ENCODE measurements around the gene PGK1. TPM values are rescaled to one million over a fixed set of nuclear protein-coding genes. Genes with fewer than 3 reads are reported as not detected.

Gene PGK1
- total and polyA plus RNA-seq, 2 experiments from 2014 or later = 249 to 336 TPM

GRCh38 chrX:78074088-78074487, 30.0 kb upstream of the PGK1 start (continued):
- TF ChIP-seq, protein P1, sequence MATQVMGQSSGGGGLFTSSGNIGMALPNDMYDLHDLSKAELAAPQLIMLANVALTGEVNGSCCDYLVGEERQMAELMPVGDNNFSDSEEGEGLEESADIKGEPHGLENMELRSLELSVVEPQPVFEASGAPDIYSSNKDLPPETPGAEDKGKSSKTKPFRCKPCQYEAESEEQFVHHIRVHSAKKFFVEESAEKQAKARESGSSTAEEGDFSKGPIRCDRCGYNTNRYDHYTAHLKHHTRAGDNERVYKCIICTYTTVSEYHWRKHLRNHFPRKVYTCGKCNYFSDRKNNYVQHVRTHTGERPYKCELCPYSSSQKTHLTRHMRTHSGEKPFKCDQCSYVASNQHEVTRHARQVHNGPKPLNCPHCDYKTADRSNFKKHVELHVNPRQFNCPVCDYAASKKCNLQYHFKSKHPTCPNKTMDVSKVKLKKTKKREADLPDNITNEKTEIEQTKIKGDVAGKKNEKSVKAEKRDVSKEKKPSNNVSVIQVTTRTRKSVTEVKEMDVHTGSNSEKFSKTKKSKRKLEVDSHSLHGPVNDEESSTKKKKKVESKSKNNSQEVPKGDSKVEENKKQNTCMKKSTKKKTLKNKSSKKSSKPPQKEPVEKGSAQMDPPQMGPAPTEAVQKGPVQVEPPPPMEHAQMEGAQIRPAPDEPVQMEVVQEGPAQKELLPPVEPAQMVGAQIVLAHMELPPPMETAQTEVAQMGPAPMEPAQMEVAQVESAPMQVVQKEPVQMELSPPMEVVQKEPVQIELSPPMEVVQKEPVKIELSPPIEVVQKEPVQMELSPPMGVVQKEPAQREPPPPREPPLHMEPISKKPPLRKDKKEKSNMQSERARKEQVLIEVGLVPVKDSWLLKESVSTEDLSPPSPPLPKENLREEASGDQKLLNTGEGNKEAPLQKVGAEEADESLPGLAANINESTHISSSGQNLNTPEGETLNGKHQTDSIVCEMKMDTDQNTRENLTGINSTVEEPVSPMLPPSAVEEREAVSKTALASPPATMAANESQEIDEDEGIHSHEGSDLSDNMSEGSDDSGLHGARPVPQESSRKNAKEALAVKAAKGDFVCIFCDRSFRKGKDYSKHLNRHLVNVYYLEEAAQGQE (IDR thresholded peaks at IDR 0.05; ENCODE audit: unreplicated experiment) = no peak
- TF ChIP-seq EZH2phosphoT487 (IDR thresholded peaks at IDR 0.05; ENCODE audit: unreplicated experiment) (no peak), JUNB (IDR thresholded peaks at IDR 0.05; ENCODE audit: unreplicated experiment) (no peak)

DNA sequence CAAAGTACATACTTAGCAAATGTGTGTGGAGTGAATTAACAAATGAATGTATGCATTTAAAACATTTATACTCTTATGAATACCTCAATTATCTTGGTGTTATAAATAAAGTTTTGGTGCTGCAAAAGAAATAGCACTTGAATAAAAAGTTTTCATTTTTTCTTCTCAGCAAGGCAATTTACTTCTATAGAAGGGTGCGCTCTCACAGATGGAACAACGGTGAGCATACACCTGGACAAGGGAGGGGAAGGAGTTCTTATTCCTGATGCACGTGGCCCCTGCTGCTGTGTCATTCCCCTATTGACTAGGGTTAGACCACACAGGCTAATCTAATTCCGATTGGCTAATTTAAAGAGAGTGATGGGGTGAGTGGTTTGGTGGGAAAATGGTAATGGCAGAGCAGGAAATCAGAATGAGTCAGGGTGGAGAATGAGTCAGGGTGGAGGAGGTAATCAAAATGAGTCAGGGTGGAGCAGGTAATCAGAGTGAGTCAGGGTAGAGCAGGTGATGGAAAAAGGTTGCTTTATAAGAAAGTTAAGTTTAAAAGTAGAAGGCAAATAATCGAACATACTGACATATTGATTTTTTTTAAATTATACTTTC, 28.2 kb upstream of the PGK1 start:
- peaks cover 21% of the 10 kb centered on the region for H3K9me3 Mint-ChIP-seq

More for the DNA sequence above, 28.2 kb upstream of the PGK1 start:
- Histone ChIP-seq H3K27me3 (ENCODE audit: insufficient read depth) (no peaks in the 10 kb centered on the region), H3K4me3 (no peak overlapping the region), H3K4me2 (no peak overlapping the region), H3K27ac (ENCODE audit: low read depth) (no peak overlapping the region), H3K79me2 (replicated peaks; ENCODE audit: insufficient read depth) (no peaks in the 10 kb centered on the region), H4K20me1 (replicated peaks; ENCODE audit: insufficient read depth) (no peaks in the 10 kb centered on the region), H2AFZ (no peak overlapping the region), H3F3A (replicated peaks; ENCODE audit: low read depth) (no peaks in the 10 kb centered on the region), H3K4me1 (ENCODE audit: insufficient read depth) (no peaks in the 10 kb centered on the region), H3K36me3 (ENCODE audit: insufficient read depth) (no peaks in the 10 kb centered on the region), H3K9me2 (ENCODE audit: insufficient read depth) (no peaks in the 10 kb centered on the region)
- Mint-ChIP-seq H3K4me3 (no peak overlapping the region; the same call in 2 of the 3 replicates), H3K4me1 (no peaks in the 10 kb centered on the region), H3K27me3 (ENCODE audit: insufficient read depth, low read depth, poor library complexity) (peaks cover 3% of the 10 kb centered on the region), H3K27ac (no peak overlapping the region), H3K36me3 (ENCODE audit: low read depth) (peaks cover 7% of the 10 kb centered on the region)
- TF ChIP-seq, protein P2, sequence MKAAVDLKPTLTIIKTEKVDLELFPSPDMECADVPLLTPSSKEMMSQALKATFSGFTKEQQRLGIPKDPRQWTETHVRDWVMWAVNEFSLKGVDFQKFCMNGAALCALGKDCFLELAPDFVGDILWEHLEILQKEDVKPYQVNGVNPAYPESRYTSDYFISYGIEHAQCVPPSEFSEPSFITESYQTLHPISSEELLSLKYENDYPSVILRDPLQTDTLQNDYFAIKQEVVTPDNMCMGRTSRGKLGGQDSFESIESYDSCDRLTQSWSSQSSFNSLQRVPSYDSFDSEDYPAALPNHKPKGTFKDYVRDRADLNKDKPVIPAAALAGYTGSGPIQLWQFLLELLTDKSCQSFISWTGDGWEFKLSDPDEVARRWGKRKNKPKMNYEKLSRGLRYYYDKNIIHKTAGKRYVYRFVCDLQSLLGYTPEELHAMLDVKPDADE (IDR thresholded peaks at IDR 0.05) = no peak
- TF ChIP-seq EZH2 (IDR thresholded peaks at IDR 0.05; ENCODE audit: low read depth, unreplicated experiment) (no peak), ZNF462 (CRISPR knock-in tag; IDR thresholded peaks at IDR 0.05) (no peak), CREB1 (CRISPR knock-in tag; IDR thresholded peaks at IDR 0.05; ENCODE audit: low read depth) (no peak), NANOG (IDR thresholded peaks at IDR 0.05; ENCODE audit: borderline replicate concordance) (no peak), ZNF114 (CRISPR knock-in tag; IDR thresholded peaks at IDR 0.05) (no peak), JUNB (IDR thresholded peaks at IDR 0.05; ENCODE audit: unreplicated experiment) (no peak)
- ATAC-seq (no peak), DNase-seq (ENCODE audit: low spot score) (no peak)
